Endothelial cell of umbilical vein (primary cell): ENCODE measurements around the gene RASGRF2. TPM values are rescaled to one million over a fixed set of nuclear protein-coding genes. Genes with fewer than 3 reads are reported as not detected.

ENCODE experiments used
- BruUV-seq: library from RNA; stranded (reverse); fragments of 400-500 nt; replicated peaks from 2 replicates; lab custom pipeline; 2021; lab: Mats Ljungman, UMichigan
- CTCF ChIA-PET: fragments of 300-600, 350-600 bp; sonication (Branson Sonifier 250); formaldehyde crosslinking; loops from one replicate; lab custom pipeline; 2021; ENCODE audit warnings: antibody characterized with exemption, inconsistent platforms; lab: Charles Lee
- POLR2A ChIA-PET: fragments of 300-600, 350-600 bp; sonication (Branson Sonifier 250); formaldehyde crosslinking; loops from one replicate; lab custom pipeline; 2021; ENCODE audit warnings: antibody characterized with exemption, inconsistent platforms; lab: Charles Lee
- DNase-seq: peaks from one replicate; pipeline ENCODE4 v3.0.0-alpha.2; 2011; ENCODE audit warnings: low read depth, low spot score
- FAIRE-seq: peaks from 2 replicates; lab custom pipeline; 2011; peaks lifted over from hg19 to GRCh38; lab: Jason Lieb, UNC
- H2AFZ ChIP-seq: 2 replicates; pipeline ENCODE4 v1.6.0; 2012; ENCODE audit warnings: low read depth, low read length, control low read depth, inconsistent platforms
- H3K27ac ChIP-seq: 2 replicates; pipeline ENCODE4 v1.5.1; 2011; ENCODE audit warnings: low read depth, mild to moderate bottlenecking, control low read depth, low read length, moderate library complexity; ENCODE audit not compliant: insufficient read depth
- H3K27me3 ChIP-seq, 2 experiments: 2 replicates each; pipeline versions ENCODE4 v1.6.0 to v1.6.1; 2011; ENCODE audit warnings: low read length in 2 of 2, mixed read lengths in 1 of 2; ENCODE audit not compliant: control insufficient read depth in 2 of 2, insufficient read depth in 2 of 2
- H3K36me3 ChIP-seq, 2 experiments: 2 replicates in 1 of 2; 3 replicates in 1 of 2; pipeline ENCODE4 v1.5.1; 2011; ENCODE audit warnings: low read length in 2 of 2, mild to moderate bottlenecking in 1 of 2, moderate library complexity in 1 of 2; ENCODE audit not compliant: control insufficient read depth in 2 of 2, insufficient read depth in 2 of 2; ENCODE audit errors: extremely low read depth in 1 of 2
- H3K4me1 ChIP-seq: 3 replicates; pipeline ENCODE4 v1.5.1; 2011; ENCODE audit warnings: mild to moderate bottlenecking, low read length; ENCODE audit not compliant: control insufficient read depth, insufficient read depth; ENCODE audit errors: extremely low read depth
- H3K4me2 ChIP-seq: 2 replicates; pipeline ENCODE4 v1.6.1; 2011; ENCODE audit warnings: low read length, control low read depth, mixed read lengths; ENCODE audit not compliant: insufficient read depth
- H3K4me3 ChIP-seq, 3 experiments: fragments of 200-600 bp in 1 of 3; sonication (generic), shearing (Covaris generic) in 1 of 3; replicated peaks in 1 of 3; 2 replicates each; pipeline ENCODE4 v1.5.1; 2011 to 2016; ENCODE audit warnings: control low read depth in 3 of 3, low read length in 3 of 3, mild to moderate bottlenecking in 2 of 3, inconsistent platforms in 1 of 3, low read depth in 1 of 3, moderate library complexity in 1 of 3; ENCODE audit not compliant: insufficient read depth in 1 of 3
- H3K79me2 ChIP-seq: 2 replicates; pipeline ENCODE4 v1.6.0; 2012; ENCODE audit warnings: low read length, inconsistent platforms; ENCODE audit not compliant: control insufficient read depth, insufficient read depth
- H3K9ac ChIP-seq: replicated peaks from 2 replicates; pipeline ENCODE3; 2011; ENCODE audit warnings: low read length, control low read depth; ENCODE audit not compliant: insufficient read depth; ENCODE audit errors: extremely low read depth
- H3K9me1 ChIP-seq: replicated peaks from 3 replicates; pipeline ENCODE4 v1.6.0; 2011; ENCODE audit warnings: mild to moderate bottlenecking, low read length; ENCODE audit not compliant: control insufficient read depth, insufficient read depth; ENCODE audit errors: extremely low read depth
- H3K9me3 ChIP-seq: replicated peaks from 2 replicates; pipeline ENCODE4 v1.5.1; 2012; ENCODE audit warnings: low read length, inconsistent platforms; ENCODE audit not compliant: control insufficient read depth, insufficient read depth
- H4K20me1 ChIP-seq: replicated peaks from 2 replicates; pipeline ENCODE3; 2011; ENCODE audit warnings: mild to moderate bottlenecking, low read length; ENCODE audit not compliant: control insufficient read depth, insufficient read depth; ENCODE audit errors: extremely low read depth
- EZH2 ChIP-seq: IDR thresholded peaks from 2 replicates; pipeline ENCODE4 v1.6.1; 2012; ENCODE audit warnings: borderline replicate concordance, low read depth, mild to moderate bottlenecking, moderate library complexity, low read length, inconsistent platforms; ENCODE audit not compliant: severe bottlenecking
- FOS ChIP-seq: IDR thresholded peaks from 2 replicates; pipeline ENCODE4 v1.6.1; 2011; ENCODE audit warnings: mild to moderate bottlenecking, low read length, moderate library complexity, borderline replicate concordance; ENCODE audit not compliant: insufficient read depth
- GATA2 ChIP-seq: IDR thresholded peaks from 2 replicates; pipeline ENCODE4 v1.7.0; 2011; ENCODE audit warnings: low read depth, mild to moderate bottlenecking, moderate library complexity, mixed read lengths, low read length; ENCODE audit not compliant: insufficient read length, insufficient read depth
- JUN ChIP-seq: IDR thresholded peaks from 2 replicates; pipeline ENCODE4 v1.6.1; 2011; ENCODE audit warnings: borderline replicate concordance, low read depth; ENCODE audit not compliant: insufficient read length, insufficient read depth
- MAX ChIP-seq: IDR thresholded peaks from 2 replicates; pipeline ENCODE4 v1.6.1; 2011; ENCODE audit not compliant: insufficient read depth, insufficient read length
- MYC ChIP-seq: IDR thresholded peaks from one replicate; pipeline ENCODE4 v1.6.1; 2011; ENCODE audit warnings: mild to moderate bottlenecking, low read depth, low read length
- POLR2A ChIP-seq: IDR thresholded peaks from 2 replicates; pipeline ENCODE4 v1.6.1; 2012; ENCODE audit warnings: low read depth, mild to moderate bottlenecking, control low read depth, low read length
- POLR2AphosphoS5 ChIP-seq: IDR thresholded peaks from 2 replicates; pipeline ENCODE4 v1.6.1; 2012; ENCODE audit warnings: low read depth, mild to moderate bottlenecking, control low read depth, low read length, moderate library complexity; ENCODE audit not compliant: insufficient read depth
- dilution Hi-C: fragments of 300-500 bp; cut with MboI; formaldehyde crosslinking; loops from one replicate; pipeline ENCODE4 v1.15.0; 2019; ENCODE audit warnings: low sequenced_read_pairs; ENCODE audit not compliant: extremely low pct_ligation_motif_present
- intact Hi-C: fragments of 100-400 bp; cut with micrococcal nuclease; formaldehyde crosslinking; loops from one replicate; pipeline ENCODE4 v1.10.0; 2022
- polyA plus RNA-seq, 4 experiments: library from polyadenylated mRNA; depleted of rRNA in 3 of 4; stranded (reverse) in 3 of 4; unstranded in 1 of 4; fragments of >200 nt; gene quantifications; 2 replicates each; pipeline versions ENCODE4 v1.2.1 to v1.2.3, GENCODE V29; 2011 to 2012; ENCODE audit warnings: missing spikeins in 1 of 4
- total RNA-seq: library from RNA; stranded (reverse); gene quantifications from 2 replicates; pipeline ENCODE4 v1.2.3, GENCODE V29; 2021
- TF ChIP-seq, protein P1 (sequence below), 2 donors: IDR thresholded peaks; 1 replicate in 1 of 2; 2 replicates in 1 of 2; pipeline ENCODE4 v1.5.1; 2011; ENCODE audit warnings: low read length in 2 of 2, mild to moderate bottlenecking in 2 of 2, moderate library complexity in 2 of 2, control low read depth in 1 of 2, inconsistent platforms in 1 of 2, low read depth in 1 of 2; ENCODE audit not compliant: insufficient read depth in 1 of 2; ENCODE audit errors: extremely low read depth in 1 of 2

RASGRF2 gene
- total and polyA plus RNA-seq, 2 donors (not counting 3 experiments of a cell fraction or from before 2014, with no cell fraction given) = 0.41 to 4.0 TPM

- Histone ChIP-seq H3K4me2 (no peak overlapping the region), H3K4me1 (peaks cover 1% of the 10 kb centered on the region), H3K9me3 (no peaks in the 10 kb centered on the region), H3K27ac (no peak overlapping the region), H2AFZ (no peak overlapping the region), H3K9ac (no peak overlapping the region), H3K27me3 (no peaks in the 10 kb centered on the region), H3K79me2 (no peaks in the 10 kb centered on the region), H3K4me3 (no peak overlapping the region), H4K20me1 (no peaks in the 10 kb centered on the region), H3K36me3 (no peaks in the 10 kb centered on the region), H3K9me1 (no peaks in the 10 kb centered on the region)
- no peak for FAIRE-seq
- CTCF ChIA-PET = no interaction called here
- dilution Hi-C loops = no loop called here
- TF ChIP-seq MAX (no peak), GATA2 (no peak), JUN (no peak), FOS (no peak), POLR2AphosphoS5 (no peak), MYC (no peak), POLR2A (no peak), EZH2 (no peak)
- TF ChIP-seq, protein P1, sequence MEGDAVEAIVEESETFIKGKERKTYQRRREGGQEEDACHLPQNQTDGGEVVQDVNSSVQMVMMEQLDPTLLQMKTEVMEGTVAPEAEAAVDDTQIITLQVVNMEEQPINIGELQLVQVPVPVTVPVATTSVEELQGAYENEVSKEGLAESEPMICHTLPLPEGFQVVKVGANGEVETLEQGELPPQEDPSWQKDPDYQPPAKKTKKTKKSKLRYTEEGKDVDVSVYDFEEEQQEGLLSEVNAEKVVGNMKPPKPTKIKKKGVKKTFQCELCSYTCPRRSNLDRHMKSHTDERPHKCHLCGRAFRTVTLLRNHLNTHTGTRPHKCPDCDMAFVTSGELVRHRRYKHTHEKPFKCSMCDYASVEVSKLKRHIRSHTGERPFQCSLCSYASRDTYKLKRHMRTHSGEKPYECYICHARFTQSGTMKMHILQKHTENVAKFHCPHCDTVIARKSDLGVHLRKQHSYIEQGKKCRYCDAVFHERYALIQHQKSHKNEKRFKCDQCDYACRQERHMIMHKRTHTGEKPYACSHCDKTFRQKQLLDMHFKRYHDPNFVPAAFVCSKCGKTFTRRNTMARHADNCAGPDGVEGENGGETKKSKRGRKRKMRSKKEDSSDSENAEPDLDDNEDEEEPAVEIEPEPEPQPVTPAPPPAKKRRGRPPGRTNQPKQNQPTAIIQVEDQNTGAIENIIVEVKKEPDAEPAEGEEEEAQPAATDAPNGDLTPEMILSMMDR (IDR thresholded peaks at IDR 0.05; ENCODE audit: extremely low read depth in 1 of 2, insufficient read depth in 1 of 2, low read depth in 1 of 2, low read length in 2 of 2) = no peak
- POLR2A ChIA-PET = no interaction called here
- no TSS peak for BruUV-seq
- intact Hi-C loops = no loop called here
- no peak for DNase-seq
These were observed 282.8 kb downstream of the RASGRF2 start for GRCh38 chr5:81242906-81243436.
